ENCODE data around the gene EEA1.

- no peak for TF ChIP-seq CTCF (IDR thresholded peaks at IDR 0.05)
- TF ChIP-seq POLR2A (IDR thresholded peaks at IDR 0.05) = no peak
Measured at GRCh38 chr12:92945659-92946220, 16.6 kb upstream of the EEA1 start.
